HepG2 (cell line): ENCODE measurements around the gene PTPN14. TPM values are rescaled to one million over a fixed set of nuclear protein-coding genes. Genes with fewer than 3 reads are reported as not detected.

ENCODE experiments used
- ATAC-seq: fragments of 200-7000 bp; cut with Tn5 transposase; 3 replicates; pipeline ENCODE4 v1.9.1; 2020; ENCODE audit warnings: mild to moderate bottlenecking, moderate library complexity
- BruUV-seq: library from RNA; stranded (reverse); fragments of 400-500 nt; replicated peaks from 2 replicates; lab custom pipeline; 2021; lab: Mats Ljungman, UMichigan
- CTCF ChIA-PET: fragments of 300-600 bp; formaldehyde crosslinking; extraction: SDS; loops from one replicate; lab custom pipeline; 2021; ENCODE audit warnings: low total read pairs, inconsistent platforms, low intra/inter-chr PET ratio; lab: Yijun Ruan, JAX
- POLR2A ChIA-PET: fragments of 350-600 bp; sonication (Branson Sonifier 250); formaldehyde crosslinking; loops from one replicate; lab custom pipeline; 2020; ENCODE audit warnings: antibody characterized with exemption, inconsistent platforms; lab: Yijun Ruan, JAX
- DNase-seq: peaks from one replicate; pipeline ENCODE4 v3.0.0-alpha.2; 2015; ENCODE audit warnings: low spot score
- FAIRE-seq: peaks from 3 replicates; lab custom pipeline; 2011; peaks lifted over from hg19 to GRCh38; lab: Jason Lieb, UNC
- H2AFZ ChIP-seq: one replicate; pipeline ENCODE4 v1.6.1; 2011; ENCODE audit warnings: low read length, inconsistent platforms
- H3K27ac ChIP-seq: fragments of 300-600 bp; 3 replicates; pipeline ENCODE4 v1.8.0; 2011; ENCODE audit warnings: mixed run types, mild to moderate bottlenecking, mixed read lengths, low read length, inconsistent platforms; ENCODE audit not compliant: insufficient read depth; ENCODE audit errors: extremely low read length
- H3K27me3 ChIP-seq, 2 experiments: fragments of 200-600 bp in 1 of 2; 2 replicates in 1 of 2; 3 replicates in 1 of 2; pipeline versions ENCODE4 v1.6.0 to v1.8.0; 2011; ENCODE audit warnings: low read length in 2 of 2, mild to moderate bottlenecking in 2 of 2, moderate library complexity in 2 of 2, inconsistent platforms in 1 of 2; ENCODE audit not compliant: insufficient read depth in 2 of 2, control insufficient read depth in 1 of 2
- H3K36me3 ChIP-seq, 2 experiments: fragments of 200-600 bp in 1 of 2; replicated peaks in 1 of 2; 2 replicates in 1 of 2; 3 replicates in 1 of 2; pipeline versions ENCODE4 v1.5.1 to v1.8.0; 2011; ENCODE audit warnings: low read length in 2 of 2, inconsistent platforms in 1 of 2; ENCODE audit not compliant: insufficient read depth in 2 of 2, control insufficient read depth in 1 of 2
- H3K4me1 ChIP-seq: 2 replicates; pipeline ENCODE4 v1.5.1; 2012; ENCODE audit warnings: low read length, inconsistent platforms; ENCODE audit not compliant: insufficient read depth
- H3K4me2 ChIP-seq: 2 replicates; pipeline ENCODE4 v1.6.0; 2011; ENCODE audit warnings: low read depth, low read length, inconsistent platforms
- H3K4me3 ChIP-seq, 3 experiments: fragments of 200-600 bp in 1 of 3; sonication (generic), shearing (Covaris generic) in 1 of 3; replicated peaks in 1 of 3; 2 replicates each; pipeline ENCODE4 v1.5.1; 2011 to 2016; ENCODE audit warnings: low read length in 3 of 3, inconsistent platforms in 2 of 3, low read depth in 2 of 3, mild to moderate bottlenecking in 2 of 3, control low read depth in 1 of 3, mixed read lengths in 1 of 3; ENCODE audit not compliant: insufficient read depth in 1 of 3
- H3K79me2 ChIP-seq: one replicate; pipeline ENCODE4 v1.6.1; 2011; ENCODE audit warnings: low read length, inconsistent platforms; ENCODE audit not compliant: insufficient read depth
- H3K9ac ChIP-seq: 2 replicates; pipeline ENCODE4 v1.6.0; 2011; ENCODE audit warnings: mild to moderate bottlenecking, low read depth, low read length, inconsistent platforms; ENCODE audit not compliant: insufficient read depth
- H3K9me3 ChIP-seq: 2 replicates; pipeline ENCODE4 v1.5.1; 2012; ENCODE audit warnings: mild to moderate bottlenecking, low read length
- H4K20me1 ChIP-seq: 2 replicates; pipeline ENCODE4 v1.6.0; 2011; ENCODE audit warnings: inconsistent platforms, mild to moderate bottlenecking, low read length, moderate library complexity; ENCODE audit not compliant: insufficient read depth
- ATF7 ChIP-seq, 2 experiments: fragments of 450-650 bp in 1 of 2; sonication (generic) in 1 of 2; formaldehyde crosslinking in 1 of 2; IDR thresholded peaks; 2 replicates each; pipeline versions ENCODE4 v1.4.0 to v1.6.1; 2016 to 2020; ENCODE audit warnings: antibody characterized with exemption in 1 of 2, mild to moderate bottlenecking in 1 of 2, missing genetic modification reagents in 1 of 2
- DNMT1 ChIP-seq: sonication (generic); formaldehyde crosslinking; IDR thresholded peaks from 2 replicates; pipeline ENCODE4 v1.5.1; 2020; ENCODE audit warnings: mild to moderate bottlenecking, missing genetic modification reagents
- HHEX ChIP-seq: IDR thresholded peaks from 2 replicates; pipeline ENCODE4 v1.6.1; 2016; ENCODE audit warnings: control low read depth
- KDM5B ChIP-seq: sonication (generic); formaldehyde crosslinking; IDR thresholded peaks from 2 replicates; pipeline ENCODE4 v1.4.0; 2020; ENCODE audit warnings: missing genetic modification reagents, mild to moderate bottlenecking, borderline replicate concordance
- RBAK ChIP-seq: sonication (generic); formaldehyde crosslinking; IDR thresholded peaks from 2 replicates; pipeline ENCODE4 v1.5.1; 2020; ENCODE audit warnings: mild to moderate bottlenecking, missing genetic modification reagents
- SP1 ChIP-seq, 2 experiments: fragments of 450-650 bp in 1 of 2; sonication (generic) in 1 of 2; formaldehyde crosslinking in 1 of 2; IDR thresholded peaks; 2 replicates each; pipeline versions ENCODE4 v1.4.0 to v1.6.1; 2016 to 2020; ENCODE audit warnings: missing genetic modification reagents in 1 of 2
- ZC3H13 ChIP-seq: sonication (generic); formaldehyde crosslinking; IDR thresholded peaks from 2 replicates; pipeline ENCODE4 v1.8.1; 2023; ENCODE audit warnings: mild to moderate bottlenecking, missing genetic modification reagents, moderate library complexity
- ZFAT ChIP-seq: sonication (generic); formaldehyde crosslinking; conservative IDR thresholded peaks from 2 replicates; pipeline ENCODE4 v1.8.1; 2023; ENCODE audit warnings: missing genetic modification reagents, inconsistent platforms
- ZNF546 ChIP-seq: sonication (generic); formaldehyde crosslinking; conservative IDR thresholded peaks from 2 replicates; pipeline ENCODE4 v1.8.1; 2023; ENCODE audit warnings: mild to moderate bottlenecking, missing genetic modification reagents
- ZNF570 ChIP-seq: sonication (generic); formaldehyde crosslinking; IDR thresholded peaks from 2 replicates; pipeline ENCODE4 v1.4.0; 2020; ENCODE audit warnings: mild to moderate bottlenecking, missing genetic modification reagents, borderline replicate concordance
- WGBS: methylation state at CpG from one replicate; pipeline ENCODE4 v1.1.6; 2017; ENCODE audit warnings: low lambda C conversion rate; 5-methylcytosine and 5-hydroxymethylcytosine counted together
- in situ Hi-C: cut with HindIII; loops from 2 replicates; pipeline ENCODE4 v1.10.0; 2017; ENCODE audit warnings: low pct_unique_long_range_greater_than_20kb; ENCODE audit not compliant: extremely low pct_ligation_motif_present
- intact Hi-C: fragments of 100-400 bp; cut with micrococcal nuclease; formaldehyde crosslinking; loops from one replicate; pipeline ENCODE4 v1.10.0; 2022; ENCODE audit not compliant: unreplicated experiment
- polyA plus RNA-seq, 8 experiments: library from polyadenylated mRNA; depleted of rRNA in 3 of 8; stranded (reverse) in 7 of 8; unstranded in 1 of 8; fragments of >200 nt; fragmentation: Illumina TruSeq in 4 of 8; extraction: Trizol in 4 of 8; gene quantifications; 2 replicates each; pipeline versions ENCODE4 v1.2.1 to v1.2.3, GENCODE V29; 2011 to 2016; ENCODE audit warnings: low read depth in 4 of 8, missing spikeins in 1 of 8, mixed read lengths in 1 of 8; ENCODE audit not compliant: insufficient read depth in 1 of 8
- total RNA-seq, 5 experiments: library from RNA; depleted of rRNA; stranded (reverse); fragments of >200 nt; fragmentation: Illumina TruSeq; extraction: Trizol; gene quantifications; 2 replicates each; pipeline ENCODE4 v1.2.3, GENCODE V29; 2016; ENCODE audit warnings: low read depth in 1 of 5
- TF ChIP-seq, protein P1 (sequence below): sonication (generic); formaldehyde crosslinking; IDR thresholded peaks from 2 replicates; pipeline ENCODE4 v1.5.1; 2020; ENCODE audit warnings: mild to moderate bottlenecking, missing genetic modification reagents, moderate library complexity
- TF ChIP-seq, protein P2 (sequence below): sonication (generic); formaldehyde crosslinking; IDR thresholded peaks from 2 replicates; pipeline ENCODE4 v1.4.0; 2020; ENCODE audit warnings: mild to moderate bottlenecking, low read depth, missing genetic modification reagents

The PTPN14 gene
- total and polyA plus RNA-seq, 2 of the 13 experiments (the other 11 are each of a cell fraction or from before 2014, with no cell fraction given), result 3.9 to 4.7 TPM

DNA sequence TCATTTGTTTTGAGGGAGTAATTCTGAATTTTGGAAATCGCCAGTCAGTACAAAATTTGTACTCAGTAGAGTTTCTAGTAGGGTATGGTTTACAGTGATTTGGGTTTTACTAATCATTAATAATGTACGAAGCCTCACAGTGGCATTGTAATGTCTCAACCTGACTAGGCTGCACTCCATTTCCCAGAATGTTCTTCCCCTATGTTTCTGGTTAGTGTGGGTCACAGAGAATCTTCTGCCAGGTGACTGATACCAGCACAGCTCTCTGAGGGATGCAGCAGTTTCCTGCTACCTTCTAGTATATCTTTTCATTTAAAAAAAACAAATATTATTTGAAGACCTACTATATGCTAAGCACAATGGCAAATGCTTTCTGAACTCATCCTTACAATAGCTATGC lies 112.9 kb downstream of the PTPN14 start:
- peaks cover 38% of the 10 kb centered on the region for H3K4me1 ChIP-seq
- ChIA-PET CTCF (no interaction called here), POLR2A (no interaction called here)
- no peaks in the 10 kb centered on the region for H3K79me2 ChIP-seq
- H3K4me2 ChIP-seq, result peak overlapping the region; percentile 76; the same call in 1 of the 2 replicates
- WGBS, result 92% methylated on average over 2 of the region's 2 CpGs
- no peak overlapping the region for H3K9ac ChIP-seq
- FAIRE-seq, result no peak
- H3K9me3 ChIP-seq, result no peaks in the 10 kb centered on the region
- in situ Hi-C loops, result no loop called here
- intact Hi-C loops, result no loop called here
- no peaks in the 10 kb centered on the region for H3K27me3 ChIP-seq
- H4K20me1 ChIP-seq, result no peaks in the 10 kb centered on the region
- no peak overlapping the region for H3K4me3 ChIP-seq
- no peaks in the 10 kb centered on the region for H3K36me3 ChIP-seq
- TF ChIP-seq ZNF570 (CRISPR knock-in tag) (no peak), KDM5B (CRISPR knock-in tag) (no peak), ZFAT (CRISPR knock-in tag) (no peak), HHEX (CRISPR knock-in tag) (no peak), RBAK (CRISPR knock-in tag) (no peak), DNMT1 (CRISPR knock-in tag) (no peak), ATF7 (IDR thresholded peaks at IDR 0.05) (no peak), ATF7 (CRISPR knock-in tag; IDR thresholded peaks at IDR 0.05) (no peak), ZC3H13 (no peak), SP1 (IDR thresholded peaks at IDR 0.05) (no peak), SP1 (CRISPR knock-in tag; IDR thresholded peaks at IDR 0.05) (no peak), ZNF546 (CRISPR knock-in tag) (no peak)
- TF ChIP-seq, protein P1, sequence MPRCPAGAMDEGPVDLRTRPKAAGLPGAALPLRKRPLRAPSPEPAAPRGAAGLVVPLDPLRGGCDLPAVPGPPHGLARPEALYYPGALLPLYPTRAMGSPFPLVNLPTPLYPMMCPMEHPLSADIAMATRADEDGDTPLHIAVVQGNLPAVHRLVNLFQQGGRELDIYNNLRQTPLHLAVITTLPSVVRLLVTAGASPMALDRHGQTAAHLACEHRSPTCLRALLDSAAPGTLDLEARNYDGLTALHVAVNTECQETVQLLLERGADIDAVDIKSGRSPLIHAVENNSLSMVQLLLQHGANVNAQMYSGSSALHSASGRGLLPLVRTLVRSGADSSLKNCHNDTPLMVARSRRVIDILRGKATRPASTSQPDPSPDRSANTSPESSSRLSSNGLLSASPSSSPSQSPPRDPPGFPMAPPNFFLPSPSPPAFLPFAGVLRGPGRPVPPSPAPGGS (CRISPR knock-in tag), result no peak
- TF ChIP-seq, protein P2, sequence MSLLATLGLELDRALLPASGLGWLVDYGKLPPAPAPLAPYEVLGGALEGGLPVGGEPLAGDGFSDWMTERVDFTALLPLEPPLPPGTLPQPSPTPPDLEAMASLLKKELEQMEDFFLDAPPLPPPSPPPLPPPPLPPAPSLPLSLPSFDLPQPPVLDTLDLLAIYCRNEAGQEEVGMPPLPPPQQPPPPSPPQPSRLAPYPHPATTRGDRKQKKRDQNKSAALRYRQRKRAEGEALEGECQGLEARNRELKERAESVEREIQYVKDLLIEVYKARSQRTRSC (CRISPR knock-in tag), result no peak
- peak overlapping the region; percentile 68 for H3K27ac ChIP-seq
- no TSS peak for BruUV-seq
- no peak overlapping the region for H2AFZ ChIP-seq
- no peak for DNase-seq
- no peak for ATAC-seq
